H1 (cell line): ENCODE data around the gene KIFC1. TPM values are rescaled to one million over a fixed set of nuclear protein-coding genes. Genes with fewer than 3 reads are reported as not detected.
A peak's percentile ranks its signal among the peaks of the same experiment; 100 is the strongest.

Experiments
- CTCF ChIA-PET: fragments of 300-600 bp; sonication (Branson Sonifier 250); formaldehyde crosslinking; loops from one replicate; lab custom pipeline; 2021; ENCODE audit not compliant: partially characterized antibody; lab: Charles Lee
- POLR2A ChIA-PET: fragments of 300-600 bp; sonication (Branson Sonifier 250); formaldehyde crosslinking; loops from one replicate; lab custom pipeline; 2021; ENCODE audit warnings: inconsistent platforms; ENCODE audit not compliant: partially characterized antibody; lab: Charles Lee
- DNase-seq, 2 experiments: peaks; one replicate each; pipeline versions ENCODE4 v3.0.0 to v3.0.0-alpha.2; 2010 to 2022; ENCODE audit warnings: low spot score in 2 of 2, low read depth in 1 of 2, mixed read lengths in 1 of 2
- FAIRE-seq: peaks from 2 replicates; lab custom pipeline; 2011; peaks lifted over from hg19 to GRCh38; lab: Jason Lieb, UNC
- H2AFZ ChIP-seq: 2 replicates; pipeline ENCODE4 v1.8.1; 2012; ENCODE audit warnings: low read length, inconsistent platforms
- H2AK5ac ChIP-seq: 2 replicates; pipeline ENCODE4 v1.6.1; 2013; ENCODE audit warnings: low read depth, low read length
- H2BK120ac ChIP-seq: replicated peaks from 2 replicates; pipeline ENCODE3; 2013; ENCODE audit warnings: low read depth, low read length, inconsistent platforms
- H2BK12ac ChIP-seq: 2 replicates; pipeline ENCODE4 v1.6.1; 2013; ENCODE audit warnings: low read depth, low read length
- H2BK15ac ChIP-seq: 2 replicates; pipeline ENCODE4 v1.6.1; 2013; ENCODE audit warnings: low read length
- H2BK20ac ChIP-seq: 2 replicates; pipeline ENCODE4 v1.6.1; 2013; ENCODE audit warnings: low read length
- H2BK5ac ChIP-seq: 2 replicates; pipeline ENCODE4 v1.6.1; 2013; ENCODE audit warnings: low read depth, low read length
- H3K14ac ChIP-seq: 2 replicates; pipeline ENCODE4 v1.6.1; 2013; ENCODE audit warnings: inconsistent platforms; ENCODE audit not compliant: insufficient read length
- H3K18ac ChIP-seq: 2 replicates; pipeline ENCODE4 v1.6.1; 2013; ENCODE audit warnings: low read length; ENCODE audit errors: extremely low read depth
- H3K23ac ChIP-seq: 2 replicates; pipeline ENCODE4 v1.6.1; 2013; ENCODE audit warnings: inconsistent platforms; ENCODE audit not compliant: insufficient read length
- H3K23me2 ChIP-seq: 2 replicates; pipeline ENCODE4 v1.6.1; 2013; ENCODE audit warnings: low read depth, low read length
- H3K27ac ChIP-seq: 2 replicates; pipeline ENCODE4 v1.6.1; 2011; ENCODE audit warnings: low read depth, low read length, inconsistent platforms
- H3K27me3 ChIP-seq, 4 experiments: replicated peaks in 1 of 4; 1 replicate in 1 of 4; 2 replicates in 3 of 4; pipeline versions ENCODE4 v1.6.1 to v1.8.1; 2011 to 2013; ENCODE audit warnings: low read length in 3 of 4, mild to moderate bottlenecking in 3 of 4, inconsistent platforms in 2 of 4, mixed read lengths in 2 of 4, moderate library complexity in 1 of 4; ENCODE audit not compliant: control insufficient read depth in 3 of 4, insufficient read depth in 3 of 4; ENCODE audit errors: extremely low read depth in 1 of 4
- H3K36me3 ChIP-seq, 4 experiments: 2 replicates each; pipeline versions ENCODE4 v1.6.1 to v1.8.1; 2011 to 2013; ENCODE audit warnings: mild to moderate bottlenecking in 4 of 4, low read length in 3 of 4, moderate library complexity in 2 of 4, control low read depth in 1 of 4, inconsistent platforms in 1 of 4; ENCODE audit not compliant: insufficient read depth in 4 of 4, control insufficient read depth in 2 of 4
- H3K4ac ChIP-seq: replicated peaks from 2 replicates; pipeline ENCODE3; 2013; ENCODE audit warnings: low read length, low read depth, mixed read lengths, inconsistent platforms; ENCODE audit not compliant: insufficient read length
- H3K4me1 ChIP-seq, 4 experiments: replicated peaks in 1 of 4; 1 replicate in 1 of 4; 2 replicates in 3 of 4; pipeline versions ENCODE4 v1.6.1 to v1.8.1; 2011 to 2013; ENCODE audit warnings: low read length in 3 of 4, inconsistent platforms in 2 of 4, mixed read lengths in 1 of 4; ENCODE audit not compliant: insufficient read depth in 4 of 4, control insufficient read depth in 3 of 4
- H3K4me2 ChIP-seq, 2 experiments: 2 replicates each; pipeline versions ENCODE4 v1.6.1 to v1.8.1; 2011 to 2013; ENCODE audit warnings: low read depth in 2 of 2, low read length in 2 of 2, control low read depth in 1 of 2, inconsistent platforms in 1 of 2, mild to moderate bottlenecking in 1 of 2; ENCODE audit not compliant: insufficient read depth in 1 of 2
- H3K4me3 ChIP-seq, 4 experiments: fragments of 200-600, 300-600 bp in 1 of 4; sonication (generic), shearing (Covaris generic), sonication (Bioruptor Twin) in 1 of 4; 2 replicates each; pipeline versions ENCODE4 v1.5.1 to v1.8.1; 2011 to 2016; ENCODE audit warnings: low read length in 4 of 4, low read depth in 3 of 4, control low read depth in 2 of 4, inconsistent platforms in 2 of 4, mild to moderate bottlenecking in 2 of 4, mixed read lengths in 1 of 4, moderate library complexity in 1 of 4; ENCODE audit not compliant: insufficient read depth in 2 of 4; ENCODE audit errors: extremely low read depth in 1 of 4
- H3K56ac ChIP-seq: replicated peaks from 2 replicates; pipeline ENCODE3; 2013; ENCODE audit warnings: low read depth, mild to moderate bottlenecking, mixed read lengths, low read length, inconsistent platforms; ENCODE audit not compliant: insufficient read length
- H3K79me1 ChIP-seq: 2 replicates; pipeline ENCODE4 v1.6.1; 2013; ENCODE audit warnings: low read depth, low read length, control low read depth
- H3K79me2 ChIP-seq, 2 experiments: 2 replicates each; pipeline versions ENCODE4 v1.6.1 to v1.8.1; 2012 to 2013; ENCODE audit warnings: low read length in 2 of 2, mild to moderate bottlenecking in 2 of 2, inconsistent platforms in 1 of 2; ENCODE audit not compliant: insufficient read depth in 2 of 2, control insufficient read depth in 1 of 2
- H3K9ac ChIP-seq, 4 experiments: replicated peaks in 1 of 4; 1 replicate in 1 of 4; 2 replicates in 3 of 4; pipeline versions ENCODE4 v1.6.1 to v1.8.1; 2011 to 2013; ENCODE audit warnings: low read depth in 3 of 4, low read length in 3 of 4, control low read depth in 2 of 4, mild to moderate bottlenecking in 2 of 4, moderate library complexity in 2 of 4, inconsistent platforms in 1 of 4; ENCODE audit errors: extremely low read depth in 1 of 4
- H3K9me3 ChIP-seq, 2 experiments: 2 replicates each; pipeline versions ENCODE4 v1.6.1 to v1.8.1; 2012 to 2013; ENCODE audit warnings: mild to moderate bottlenecking in 2 of 2, moderate library complexity in 2 of 2, control low read depth in 1 of 2, inconsistent platforms in 1 of 2, low read depth in 1 of 2, low read length in 1 of 2, mixed read lengths in 1 of 2; ENCODE audit not compliant: insufficient read depth in 2 of 2
- H4K20me1 ChIP-seq, 2 experiments: replicated peaks in 1 of 2; 2 replicates each; pipeline versions ENCODE3 to v1.8.1; 2011 to 2013; ENCODE audit warnings: inconsistent platforms in 2 of 2, low read length in 2 of 2, mild to moderate bottlenecking in 1 of 2; ENCODE audit not compliant: insufficient read depth in 2 of 2, control insufficient read depth in 1 of 2
- H4K5ac ChIP-seq: 2 replicates; pipeline ENCODE4 v1.6.1; 2013; ENCODE audit warnings: low read length, low read depth, mixed read lengths, inconsistent platforms; ENCODE audit not compliant: insufficient read length
- H4K8ac ChIP-seq: 2 replicates; pipeline ENCODE4 v1.8.0; 2013; ENCODE audit warnings: mild to moderate bottlenecking, moderate library complexity, low read length, inconsistent platforms; ENCODE audit not compliant: insufficient read depth; ENCODE audit errors: extremely low read depth
- H4K91ac ChIP-seq: replicated peaks from 2 replicates; pipeline ENCODE3; 2013; ENCODE audit warnings: low read length, mixed read lengths, inconsistent platforms; ENCODE audit not compliant: insufficient read length
- BRCA1 ChIP-seq: IDR thresholded peaks from 2 replicates; pipeline ENCODE4 v1.6.1; 2012; ENCODE audit warnings: low read depth, low read length, improper control_type of control experiment
- CBX8 ChIP-seq: fragments of 300-800, 300-1000 bp; sonication (generic); IDR thresholded peaks from 2 replicates; pipeline ENCODE4 v1.7.1; 2016; ENCODE audit warnings: low read depth, low read length, borderline replicate concordance
- PHF8 ChIP-seq: fragments of 200-600 bp; sonication (generic); conservative IDR thresholded peaks from 2 replicates; pipeline ENCODE4 v1.7.1; 2012; ENCODE audit warnings: low read depth, mild to moderate bottlenecking, inconsistent platforms, low read length, moderate library complexity
- SRF ChIP-seq: IDR thresholded peaks from 2 replicates; pipeline ENCODE4 v1.6.1; 2011; ENCODE audit warnings: mild to moderate bottlenecking, low read depth, low read length, moderate library complexity
- WGBS, 2 experiments: shearing (Covaris generic) in 1 of 2; methylation state at CpG; one replicate each; pipeline versions ENCODE4 v1.1.6 to v1.1.7; 2013 to 2015; ENCODE audit warnings: low lambda C conversion rate in 2 of 2, mixed read lengths in 2 of 2, inconsistent platforms in 1 of 2, low coverage in 1 of 2, missing lambda C conversion rate in 1 of 2; ENCODE audit not compliant: insufficient replicate concordance in 2 of 2, insufficient coverage in 1 of 2, insufficient read length in 1 of 2; ENCODE audit errors: extremely low coverage in 1 of 2, missing lambda C conversion rate in 1 of 2; 5-methylcytosine and 5-hydroxymethylcytosine counted together
- polyA plus RNA-seq, 7 experiments: library from polyadenylated mRNA; depleted of rRNA in 3 of 7; stranded (reverse) in 5 of 7; unstranded in 2 of 7; fragments of >200 nt in 5 of 7; fragments of 200-250 nt in 2 of 7; gene quantifications; 1 replicate in 5 of 7; 2 replicates in 1 of 7; 4 replicates in 1 of 7; pipeline versions ENCODE4 v1.2.1 to v1.2.3, GENCODE V29; 2011 to 2013; ENCODE audit warnings: missing spikeins in 2 of 7, mixed read lengths in 2 of 7
- total RNA-seq: library from RNA; stranded (reverse); fragmentation: NEBNext Ultra II Directional; extraction: Animal tissue kit (Norgen Biotek cat#: 25700); gene quantifications from 2 replicates; pipeline ENCODE4 v1.2.1, GENCODE V29; 2021

Gene KIFC1
- total and polyA plus RNA-seq, 2 of the 8 experiments (the other 6 are each of a cell fraction or from before 2014, with no cell fraction given) = 46.6 to 64.3 TPM

DNA sequence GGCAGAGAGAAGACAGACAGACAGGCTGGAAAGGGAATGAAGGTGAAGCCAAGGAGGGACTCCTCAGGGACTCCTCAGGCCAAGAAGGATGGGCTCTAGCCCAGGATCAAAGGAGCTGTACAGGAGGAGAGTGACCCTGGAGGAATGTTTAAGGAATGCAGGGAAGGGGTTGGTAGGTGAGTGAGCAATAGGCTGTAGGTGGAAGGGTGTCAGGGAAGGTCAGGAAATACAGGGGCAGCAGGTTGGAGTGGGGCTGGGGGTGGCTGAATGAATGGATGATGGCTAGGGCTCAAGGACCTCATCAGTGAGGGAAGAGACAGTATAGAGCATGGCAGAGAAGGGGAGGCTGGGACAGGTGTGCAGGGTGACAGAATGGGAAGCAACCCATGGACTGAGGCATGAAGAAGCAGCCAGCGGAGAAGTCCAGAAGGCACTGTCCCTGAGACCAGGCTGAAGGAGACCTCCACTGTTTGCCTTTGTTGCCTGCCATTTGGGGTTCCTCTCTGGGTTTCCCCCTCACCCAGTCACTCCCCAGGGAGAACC is 41.4 kb downstream of the KIFC1 start:
- H3K4ac ChIP-seq = peak overlapping the region; percentile 40
- H2BK12ac ChIP-seq = peak overlapping the region; percentile 99
- H3K27me3 ChIP-seq = no peaks in the 10 kb centered on the region
- FAIRE-seq (peak; percentile 68), DNase-seq (no peak)
- peak overlapping the region; percentile 31 to 61 (median 56); a peak in 7 of 8 replicates for H3K4me3 ChIP-seq
- H4K8ac ChIP-seq = no peak overlapping the region
- H4K91ac ChIP-seq = peak overlapping the region; percentile 83
- 57% methylated on average over 1 of the region's 1 CpG; no CpG with 5 or more reads in 1 of the 2 experiments for WGBS, 2 experiments
- H4K5ac ChIP-seq = peak overlapping the region; percentile 11
- ChIA-PET CTCF (interaction anchor here (0.9 to 1.7 kb wide), 5 partner anchors 9 to 24 kb away, joined by 3 to 6 read pairs (median 3); partner anchors contain the start of gene ZBTB9), POLR2A (interaction anchor here (0.6 to 14.8 kb wide), 15 partner anchors 8 to 461 kb away, joined by 3 to 381 read pairs (median 5); partner anchors contain the start of genes CUTA, SYNGAP1, ZBTB22 and ZBTB9)
- no peaks in the 10 kb centered on the region; a peak in 1 of 4 replicates for H3K9me3 ChIP-seq
- no peak overlapping the region for H3K14ac ChIP-seq
- H3K4me2 ChIP-seq = peak overlapping the region; percentile 90 to 91
- H3K9ac ChIP-seq = peak overlapping the region; percentile 36 to 83 (median 42); a peak in 6 of 7 replicates
- peak overlapping the region; percentile 66 for H2AK5ac ChIP-seq
- H3K4me1 ChIP-seq = peaks cover 11 to 34% (median 25%) of the 10 kb centered on the region in 4 experiments
- peaks cover 14% of the 10 kb centered on the region for H3K79me1 ChIP-seq
- H2AFZ ChIP-seq = no peak overlapping the region
- peaks cover 24% of the 10 kb centered on the region for H3K23me2 ChIP-seq
- H2BK5ac ChIP-seq = peak overlapping the region; percentile 93
- H3K27ac ChIP-seq = peak overlapping the region; percentile 98
- no peak overlapping the region for H3K23ac ChIP-seq
- peak overlapping the region; percentile 90; the same call in 1 of the 2 replicates for H2BK15ac ChIP-seq
- peaks cover 21 to 31% (median 28%) of the 10 kb centered on the region in 4 experiments for H3K36me3 ChIP-seq
- H4K20me1 ChIP-seq = peaks cover 1 to 11% of the 10 kb centered on the region in 2 experiments
- peak overlapping the region; percentile 24; the same call in 1 of the 2 replicates for H2BK20ac ChIP-seq
- H3K79me2 ChIP-seq = peaks cover 8 to 71% of the 10 kb centered on the region in 2 experiments; a peak in 3 of 4 replicates
- peak overlapping the region; percentile 71 for H3K18ac ChIP-seq
- H2BK120ac ChIP-seq = no peak overlapping the region
- H3K56ac ChIP-seq = peak overlapping the region; percentile 27
- TF ChIP-seq BRCA1 = no peak
- no peak for TF ChIP-seq CBX8
- TF ChIP-seq PHF8 = no peak
- TF ChIP-seq SRF = no peak
